ENCODE data around the gene PDE6D.
A peak's percentile ranks its signal among the peaks of the same experiment; 100 is the strongest.

The PDE6D gene

DNA sequence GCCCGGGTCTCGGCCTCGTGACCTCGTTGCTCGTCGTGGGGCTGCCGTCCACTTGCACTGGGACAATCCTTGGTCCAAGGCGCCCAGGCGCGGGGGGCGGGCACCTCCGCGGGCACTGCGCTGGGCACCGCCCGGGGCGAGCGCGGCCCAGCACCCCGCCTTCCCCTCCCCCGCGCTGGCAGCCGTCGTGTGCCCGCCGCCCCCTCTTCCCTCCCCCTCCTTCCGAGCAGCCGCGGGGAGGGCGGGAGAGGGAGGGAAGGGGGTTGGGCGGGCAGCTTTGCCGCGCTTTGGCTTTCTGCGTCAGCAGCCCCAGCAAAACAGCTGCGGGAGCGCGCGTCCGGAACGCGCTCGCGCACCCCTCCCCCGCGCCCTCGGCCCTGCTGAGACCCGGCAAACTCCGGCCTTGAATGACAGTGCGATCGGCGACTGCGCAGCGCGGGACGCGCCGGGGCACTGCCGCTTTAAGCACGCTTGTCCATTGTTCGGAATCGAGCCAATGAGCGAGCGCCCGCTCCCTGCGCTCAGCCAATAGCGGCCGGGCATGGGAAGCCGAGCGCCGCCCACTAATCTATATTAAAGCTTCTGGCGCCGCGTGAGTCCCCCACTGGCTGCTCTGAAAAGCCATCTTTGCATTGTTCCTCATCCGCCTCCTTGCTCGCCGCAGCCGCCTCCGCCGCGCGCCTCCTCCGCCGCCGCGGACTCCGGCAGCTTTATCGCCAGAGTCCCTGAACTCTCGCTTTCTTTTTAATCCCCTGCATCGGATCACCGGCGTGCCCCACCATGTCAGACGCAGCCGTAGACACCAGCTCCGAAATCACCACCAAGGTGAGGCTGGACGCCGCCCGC, 72.9 kb downstream of the PDE6D start, which contains the start of gene PTMA:
Gene PTMA, plus strand, starts transcription at position 599 of the 846 bp plus-strand sequence. Its CDS starts 182 bp downstream, at position 781.
- peak; percentile 97 to 100 (median 98) for DNase-seq (ENCODE audit: low read depth in 3 of 3)

DNA sequence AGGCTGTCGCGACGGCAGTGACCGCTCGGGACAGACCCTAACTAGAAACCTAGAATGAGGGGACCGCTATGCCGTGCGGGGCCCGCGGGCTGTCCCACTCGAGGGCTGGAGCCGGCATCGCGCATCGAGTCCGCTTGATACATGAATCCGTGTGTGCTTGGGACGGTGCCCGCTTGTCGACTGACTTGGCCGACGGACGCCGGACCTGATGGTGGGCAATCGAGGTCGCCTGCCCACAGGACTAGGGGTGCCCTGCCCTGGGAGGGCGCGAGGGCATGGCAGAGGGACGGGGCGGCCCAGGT, 73.5 kb downstream of the PDE6D start:
- peak in 1 of 3 donors; percentile 31 for DNase-seq (ENCODE audit: low read depth in 3 of 3)

DNA sequence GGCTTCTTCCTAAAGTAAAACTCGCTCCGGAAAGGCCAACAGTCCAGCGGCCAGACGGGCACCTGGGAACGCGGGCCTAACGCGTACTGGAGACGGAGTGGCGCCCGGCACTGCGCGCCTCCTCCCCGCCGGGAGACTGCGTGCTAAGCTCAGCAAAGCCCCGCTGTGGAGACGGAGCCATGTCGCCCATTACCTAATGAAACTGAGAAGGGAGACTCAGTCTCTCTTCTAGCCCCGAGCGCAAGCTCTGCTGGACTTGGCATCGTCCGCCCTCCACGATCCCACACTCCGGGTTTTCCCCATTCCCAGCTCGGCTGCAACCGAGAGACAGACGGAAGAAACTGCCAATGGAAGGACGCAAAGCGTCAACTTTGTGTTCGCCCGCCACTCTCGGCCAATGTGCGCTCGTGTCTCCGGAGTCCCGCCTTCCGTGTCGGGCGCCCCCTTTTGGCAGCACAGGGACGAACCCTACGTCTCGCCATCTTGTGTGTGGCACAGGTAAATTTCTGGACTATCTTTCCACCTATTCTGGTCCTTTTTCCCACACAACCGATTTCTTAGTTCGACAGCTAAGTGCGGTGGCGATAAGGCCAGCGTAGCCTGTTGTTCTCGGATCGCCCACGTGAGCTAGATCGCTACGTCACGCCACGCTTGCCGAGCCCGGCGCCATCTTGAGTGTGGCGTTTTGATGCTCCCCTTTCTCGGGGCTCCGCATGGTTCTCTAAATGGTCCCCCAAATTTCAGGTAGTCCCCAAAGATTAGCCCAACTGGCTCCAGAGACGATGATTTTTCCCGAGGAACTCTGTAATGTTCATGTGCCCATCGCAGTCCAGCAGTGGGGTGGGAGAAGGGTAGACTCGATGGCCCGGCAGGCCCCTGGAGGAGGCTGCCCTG, 74.1 kb downstream of the PDE6D start:
- peak; percentile 94 to 97 (median 95) for DNase-seq (ENCODE audit: low read depth in 3 of 3)

DNA sequence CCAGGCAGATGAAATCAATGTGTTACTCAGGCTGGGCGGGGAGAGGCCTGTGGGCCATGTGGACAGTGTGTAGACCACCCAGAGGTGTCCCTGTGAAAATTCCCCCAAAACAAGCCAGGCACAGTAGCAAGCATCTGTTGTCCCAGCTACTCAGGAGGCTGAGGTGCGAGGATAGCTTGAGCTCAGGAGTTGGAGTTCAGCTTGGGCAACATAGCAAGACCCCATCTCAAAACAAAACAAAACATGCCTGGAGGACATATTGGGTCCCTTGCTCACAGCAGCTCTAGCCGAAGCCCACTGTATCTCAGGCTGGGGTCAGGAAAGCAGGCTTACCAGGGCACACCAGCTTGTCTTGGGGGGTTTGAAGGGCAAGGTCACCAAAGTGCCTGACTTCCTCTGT, 77.1 kb downstream of the PDE6D start:
- no peak for DNase-seq (ENCODE audit: low read depth in 3 of 3)

DNA sequence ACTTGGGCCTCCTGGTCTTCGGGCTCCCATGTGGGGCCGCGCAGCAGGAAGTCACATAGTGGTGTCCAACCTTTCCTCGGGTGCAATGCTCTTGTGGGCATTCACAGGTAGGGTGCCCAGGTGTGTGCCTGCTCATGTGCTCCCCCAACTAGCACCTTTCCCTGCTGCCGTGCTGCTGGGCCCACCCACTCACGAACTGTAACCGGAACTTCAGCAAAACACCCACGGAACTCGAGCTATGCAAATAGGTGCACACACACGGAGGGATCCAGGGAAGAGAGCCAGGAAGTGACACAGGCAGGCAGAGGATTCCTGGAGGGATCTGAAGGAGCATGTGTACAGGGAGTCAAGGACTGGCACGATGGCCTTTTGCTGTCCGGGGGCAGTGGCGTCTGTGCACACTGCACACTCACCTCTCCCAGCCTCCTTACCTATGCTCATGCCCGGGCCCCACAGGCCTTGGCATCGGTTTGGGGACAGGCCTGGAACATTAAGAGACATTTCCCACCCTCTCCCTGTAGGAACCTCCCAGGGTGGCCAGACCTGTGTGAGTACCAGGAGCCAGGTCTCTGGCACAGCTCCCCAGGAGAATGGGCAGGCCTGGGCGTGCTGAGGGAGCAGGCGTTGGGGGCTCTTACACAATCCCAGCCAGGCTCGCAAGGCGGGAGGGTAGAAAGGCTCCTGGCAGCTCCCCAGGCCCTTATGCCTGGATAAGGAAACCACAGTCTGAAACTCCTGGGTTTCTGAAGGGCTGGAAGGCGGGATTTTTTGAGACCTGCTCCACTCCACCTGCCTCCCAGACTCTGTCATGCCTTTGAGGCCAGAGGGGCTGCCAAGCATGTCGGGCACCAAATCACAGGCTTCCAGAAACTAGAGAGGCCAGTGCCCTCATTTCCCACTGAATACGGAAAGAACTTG, 79.4 kb downstream of the PDE6D start:
- no peak for DNase-seq (ENCODE audit: low read depth in 3 of 3)

DNA sequence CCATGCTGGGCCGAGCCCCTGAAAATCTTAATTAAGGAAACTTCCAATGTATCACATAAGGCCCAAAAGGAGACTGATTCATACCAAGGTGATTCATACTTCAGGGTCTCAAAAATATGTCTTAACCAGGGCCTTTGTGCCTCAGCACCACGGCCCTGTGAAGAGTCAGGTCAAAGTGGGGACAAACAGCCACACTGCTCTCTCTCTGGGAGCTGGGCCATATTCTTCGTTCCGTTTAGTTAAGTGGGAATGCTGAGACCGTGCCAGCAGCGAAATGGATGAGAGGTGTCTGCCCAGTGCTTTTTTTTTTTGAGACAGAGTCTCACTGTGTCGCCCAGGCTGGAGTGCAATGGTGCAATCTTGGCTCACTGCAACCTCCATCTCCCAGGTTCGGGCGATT, 82.1 kb downstream of the PDE6D start:
- no peak for DNase-seq (ENCODE audit: low read depth in 3 of 3)

DNA sequence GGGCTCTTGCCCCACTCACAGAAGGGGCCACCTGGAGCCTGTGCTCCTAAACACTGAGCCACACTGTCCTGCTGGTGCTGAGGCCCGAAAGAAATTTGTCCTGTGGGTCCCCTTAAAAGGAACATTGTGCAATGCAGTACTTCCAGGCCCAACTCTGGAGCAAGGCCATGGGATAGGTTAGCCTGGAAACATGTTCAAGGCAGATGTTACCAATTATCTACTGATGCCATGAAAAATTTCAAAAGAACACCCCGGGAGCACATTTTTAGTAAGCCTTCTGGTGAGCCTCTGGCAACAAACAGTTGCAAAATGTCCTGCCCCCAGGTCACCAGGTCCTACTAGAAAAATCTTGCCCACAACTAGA, 85.1 kb downstream of the PDE6D start:
- no peak for DNase-seq (ENCODE audit: low read depth in 3 of 3)

DNA sequence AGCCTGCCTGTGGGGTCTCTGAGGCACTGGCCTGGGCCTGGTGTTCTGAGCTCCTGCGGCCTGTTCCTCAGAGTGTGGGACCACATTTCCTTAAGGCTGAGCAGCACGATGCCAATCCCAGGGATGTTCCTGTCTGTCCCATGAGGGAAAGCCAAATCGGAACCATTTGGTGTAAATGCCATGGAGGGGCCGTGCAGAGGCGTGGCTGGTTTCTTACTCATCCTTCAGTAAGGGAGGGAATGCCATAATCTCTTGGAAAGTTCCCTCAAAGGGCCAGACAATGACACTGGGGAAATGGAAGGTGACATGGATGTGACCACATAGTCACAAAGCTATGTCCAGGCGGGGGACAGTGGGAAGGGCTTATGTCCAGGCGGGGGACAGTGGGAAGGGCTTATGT, 87.1 kb downstream of the PDE6D start:
- DNase-seq (ENCODE audit: low read depth in 3 of 3): no peak

DNA sequence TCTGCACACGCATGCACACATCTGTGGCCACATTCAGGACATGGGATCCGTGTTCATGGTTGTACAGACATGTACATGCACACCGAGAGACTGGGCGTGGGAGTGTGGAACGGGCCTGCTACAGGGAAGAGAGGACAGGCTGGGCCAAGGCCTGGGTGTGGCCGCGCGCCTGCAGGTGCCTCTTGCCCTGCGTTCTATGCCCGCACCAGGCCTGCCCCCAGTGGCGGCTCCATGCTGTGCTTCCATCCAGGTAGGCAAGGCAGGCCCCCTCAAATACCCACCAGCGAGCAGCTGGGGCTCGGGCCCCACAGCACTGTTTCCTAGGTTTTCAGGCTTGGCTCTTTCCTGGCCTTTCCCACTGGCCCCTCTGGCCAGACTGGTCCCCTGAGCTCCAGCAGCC, 88.2 kb downstream of the PDE6D start:
- DNase-seq (ENCODE audit: low read depth in 3 of 3): no peak

DNA sequence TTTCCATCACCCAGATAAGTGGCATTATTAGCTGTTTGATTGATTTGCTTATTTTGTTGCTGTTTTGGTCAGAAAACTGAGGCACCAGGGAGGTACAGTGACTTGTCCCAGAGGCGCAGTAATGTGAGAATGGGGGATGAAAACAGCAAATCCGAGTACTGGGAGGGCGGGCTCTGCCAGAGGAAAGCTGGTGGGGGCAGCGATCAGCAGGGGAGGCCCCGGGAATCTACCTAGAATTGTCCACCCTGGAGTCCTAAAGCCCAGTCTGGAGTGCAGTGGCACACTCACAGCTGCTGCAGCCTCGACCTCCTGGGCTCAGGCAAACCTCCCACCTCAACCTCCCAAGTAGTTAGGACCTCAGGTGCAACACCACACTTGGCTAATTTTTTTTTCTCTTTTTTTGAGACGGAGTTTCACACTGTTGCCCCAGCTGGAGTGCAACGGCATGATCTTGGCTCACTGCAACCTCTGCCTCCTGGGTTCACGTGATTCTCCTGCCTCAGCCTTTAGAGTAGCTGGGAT, 89.8 kb downstream of the PDE6D start:
- no peak for DNase-seq (ENCODE audit: low read depth in 3 of 3)

DNA sequence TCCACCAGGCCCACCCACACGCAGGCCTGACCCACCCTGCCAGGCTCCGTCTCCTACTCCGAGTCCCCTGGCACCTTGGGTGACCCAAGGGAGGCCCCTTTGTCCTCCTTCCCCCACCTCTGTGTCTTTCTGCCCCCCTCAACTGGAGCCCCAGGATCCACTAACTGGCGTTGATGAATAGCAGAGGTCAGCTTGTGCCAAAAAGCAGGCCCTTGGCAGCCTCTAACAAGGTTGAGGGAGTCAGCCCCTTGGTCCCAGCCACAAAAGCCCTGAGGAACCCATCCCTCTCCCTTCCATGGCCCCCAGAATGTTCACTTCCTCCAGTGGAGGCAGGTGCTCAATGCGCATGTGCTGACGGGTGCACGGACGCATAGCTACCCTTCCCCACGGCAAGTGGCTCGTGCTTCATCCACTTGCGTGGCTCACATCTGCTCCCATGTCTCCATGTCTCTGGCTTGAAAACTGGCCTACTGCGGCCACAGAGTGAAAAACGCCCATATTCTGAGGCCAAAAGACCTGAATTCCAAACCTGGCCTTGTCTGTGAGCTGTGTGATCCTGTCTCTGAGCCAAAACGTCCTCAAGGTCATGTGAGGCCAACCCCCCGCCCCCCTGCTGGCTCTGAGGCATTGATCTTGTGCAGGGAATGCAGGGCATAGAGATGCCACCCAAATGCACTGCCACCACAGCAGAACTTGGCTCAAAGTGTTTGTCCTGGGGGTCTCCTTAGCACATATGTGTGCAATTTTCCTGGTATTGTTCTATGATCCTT, 91.8 kb downstream of the PDE6D start:
- no peak for DNase-seq (ENCODE audit: low read depth in 3 of 3)

DNA sequence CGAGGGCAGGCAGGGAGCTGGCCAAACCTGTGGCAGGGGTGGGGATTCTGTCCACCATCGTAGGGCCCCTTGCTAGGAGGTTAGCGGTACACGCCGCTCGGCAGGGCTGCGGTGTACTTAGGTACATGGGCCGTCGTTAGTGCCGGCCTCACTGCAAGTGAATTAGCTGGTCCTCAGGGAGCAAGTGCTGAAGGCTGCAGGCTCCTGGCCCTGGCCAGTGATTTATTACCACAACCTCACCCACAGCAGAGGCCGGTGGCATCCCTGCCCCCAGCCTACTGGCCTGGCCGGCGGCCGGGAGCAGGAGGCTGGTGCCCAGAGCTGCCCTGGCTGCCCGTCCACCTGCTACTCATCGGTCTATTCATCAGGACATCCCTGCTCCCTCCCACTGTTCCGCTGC, 92.4 kb downstream of the PDE6D start:
- no peak for DNase-seq (ENCODE audit: low read depth in 3 of 3)

DNA sequence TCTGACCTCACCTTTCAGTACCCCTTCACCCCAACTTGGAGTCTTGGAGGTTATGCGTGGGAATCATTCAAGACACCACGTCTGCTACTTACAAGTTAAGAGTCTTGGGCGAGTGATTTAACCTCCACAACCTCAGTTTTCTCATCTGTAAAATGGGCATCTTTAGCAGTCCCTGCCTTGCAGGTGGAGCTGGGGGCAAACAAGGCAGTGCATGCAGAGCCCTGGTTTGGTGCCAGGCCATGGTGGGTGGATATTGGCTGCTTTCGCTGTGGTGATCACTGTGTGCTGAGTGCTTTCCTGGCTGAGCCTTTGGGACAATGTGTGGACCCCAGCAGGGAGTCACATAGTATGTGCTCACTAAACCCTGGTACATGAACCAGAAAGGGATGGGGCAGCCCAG, 93.1 kb downstream of the PDE6D start:
- DNase-seq (ENCODE audit: low read depth in 3 of 3): no peak

DNA sequence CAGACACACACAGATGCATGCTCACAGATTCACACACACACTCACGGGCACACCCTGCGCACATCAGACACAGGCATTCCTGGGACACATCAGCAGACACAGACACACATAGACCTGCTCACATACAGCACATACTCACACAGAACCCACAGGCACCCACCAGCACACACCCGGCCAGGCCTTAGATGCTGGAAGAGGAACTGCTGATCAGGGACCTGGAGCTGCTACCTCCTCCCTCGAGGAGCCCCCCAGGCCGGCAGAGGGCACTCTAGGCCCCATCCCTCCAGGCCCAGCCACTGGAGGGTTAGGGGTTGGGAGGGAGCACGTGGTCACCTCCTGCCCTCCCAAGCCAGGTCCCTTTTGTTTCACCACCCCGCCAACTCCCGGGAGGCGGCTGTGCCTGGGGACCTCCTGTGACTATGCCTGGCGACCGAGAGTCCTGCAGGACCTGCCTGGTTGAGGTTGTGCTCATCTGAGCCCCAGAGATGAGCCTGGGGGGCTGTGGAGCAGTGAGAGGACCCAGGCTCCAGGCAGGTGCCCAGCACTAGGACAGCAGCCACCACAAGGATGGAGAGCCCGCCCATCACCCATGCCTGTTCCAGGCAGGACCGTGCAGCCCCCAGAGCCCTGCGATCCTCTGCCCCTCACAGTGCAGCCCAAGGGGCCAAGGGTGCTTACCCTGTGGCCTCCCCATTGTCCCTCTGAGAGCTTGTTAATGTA, 93.8 kb downstream of the PDE6D start:
- peak in 2 of 3 donors; percentile 44 to 62 for DNase-seq (ENCODE audit: low read depth in 3 of 3)

DNA sequence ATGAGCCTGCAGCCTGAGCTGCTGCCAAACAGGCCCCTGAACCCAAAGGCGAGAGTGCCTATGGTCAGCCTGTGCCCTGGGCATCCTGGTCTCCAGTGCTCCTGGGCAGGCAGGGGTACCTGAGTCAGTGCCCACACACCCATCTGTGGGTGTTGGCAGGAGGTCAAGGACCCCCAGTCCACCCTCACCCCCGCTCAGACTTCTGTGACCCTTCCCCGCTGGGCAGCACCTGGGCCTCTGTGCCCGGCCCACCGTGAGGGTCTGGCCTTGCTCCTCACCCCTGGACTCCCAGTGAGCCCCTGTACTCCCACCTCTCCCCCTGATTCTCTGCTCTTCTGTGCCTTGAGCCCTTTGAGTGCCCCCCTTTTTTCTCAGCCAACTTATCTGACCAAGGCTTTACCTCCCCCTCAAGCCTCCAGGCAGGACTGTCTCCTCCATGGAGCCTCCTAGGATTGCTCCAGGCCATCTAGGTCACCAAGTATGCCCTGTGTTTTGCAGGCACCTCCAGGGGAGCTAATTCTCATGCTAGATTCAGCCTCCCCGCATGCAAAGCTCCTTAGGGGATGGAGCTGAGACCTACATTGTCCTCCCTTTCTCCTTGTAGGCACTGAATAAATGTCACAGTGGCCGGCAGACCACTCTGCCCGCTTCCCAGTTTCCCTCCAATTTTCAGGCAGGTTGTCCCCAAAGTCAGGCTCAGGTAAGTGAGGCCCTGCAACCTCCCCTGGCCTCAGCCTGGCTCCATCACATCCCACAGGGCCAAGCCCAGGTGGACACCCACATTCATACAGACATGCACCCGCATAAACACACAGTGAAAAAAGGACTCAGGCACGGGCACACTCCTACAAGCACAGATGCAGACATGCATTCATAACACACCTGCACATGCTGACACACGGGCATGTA, 94.6 kb downstream of the PDE6D start:
- DNase-seq (ENCODE audit: low read depth in 3 of 3): no peak

DNA sequence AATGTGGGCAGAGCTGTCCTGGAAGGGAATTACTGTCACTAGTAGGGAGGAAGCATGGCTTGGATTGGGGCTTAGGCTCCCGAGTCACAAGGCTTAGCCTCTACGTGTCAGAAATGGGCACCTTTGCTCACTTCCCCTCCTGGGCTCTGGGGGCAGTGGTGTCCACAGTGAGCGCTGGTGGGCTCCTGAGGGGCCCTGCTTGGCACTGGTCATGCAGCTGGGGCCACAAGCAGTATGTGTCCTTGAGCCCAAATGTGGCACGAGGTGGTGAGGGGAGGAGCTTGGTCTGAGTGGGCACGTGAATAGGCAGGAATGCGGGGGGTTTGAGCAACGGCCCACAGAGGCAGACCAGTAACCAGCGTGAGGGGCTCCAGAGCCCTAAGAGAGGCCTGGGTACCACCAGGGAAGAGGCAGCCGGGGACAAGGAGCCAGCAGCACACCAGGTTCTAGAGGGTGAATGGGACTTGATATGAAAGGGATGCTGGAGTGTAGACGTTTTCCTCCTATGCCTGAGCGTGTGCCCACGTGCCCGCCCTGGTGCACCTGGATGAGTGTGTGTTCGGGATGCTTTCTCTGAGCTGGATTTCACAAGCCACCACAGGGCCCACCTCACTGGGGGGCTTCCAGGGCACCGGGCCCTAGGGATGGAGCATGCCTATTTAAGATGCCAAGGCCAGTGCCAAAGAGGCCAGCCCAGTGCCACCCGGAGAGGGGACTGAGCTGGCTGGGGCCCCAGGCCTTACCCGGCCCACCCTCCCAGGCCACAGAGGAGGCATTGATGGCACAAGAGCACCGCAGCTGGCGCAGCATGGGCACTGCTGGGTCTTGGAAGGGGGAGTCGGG, 95.5 kb downstream of the PDE6D start:
- no peak for DNase-seq (ENCODE audit: low read depth in 3 of 3)

DNA sequence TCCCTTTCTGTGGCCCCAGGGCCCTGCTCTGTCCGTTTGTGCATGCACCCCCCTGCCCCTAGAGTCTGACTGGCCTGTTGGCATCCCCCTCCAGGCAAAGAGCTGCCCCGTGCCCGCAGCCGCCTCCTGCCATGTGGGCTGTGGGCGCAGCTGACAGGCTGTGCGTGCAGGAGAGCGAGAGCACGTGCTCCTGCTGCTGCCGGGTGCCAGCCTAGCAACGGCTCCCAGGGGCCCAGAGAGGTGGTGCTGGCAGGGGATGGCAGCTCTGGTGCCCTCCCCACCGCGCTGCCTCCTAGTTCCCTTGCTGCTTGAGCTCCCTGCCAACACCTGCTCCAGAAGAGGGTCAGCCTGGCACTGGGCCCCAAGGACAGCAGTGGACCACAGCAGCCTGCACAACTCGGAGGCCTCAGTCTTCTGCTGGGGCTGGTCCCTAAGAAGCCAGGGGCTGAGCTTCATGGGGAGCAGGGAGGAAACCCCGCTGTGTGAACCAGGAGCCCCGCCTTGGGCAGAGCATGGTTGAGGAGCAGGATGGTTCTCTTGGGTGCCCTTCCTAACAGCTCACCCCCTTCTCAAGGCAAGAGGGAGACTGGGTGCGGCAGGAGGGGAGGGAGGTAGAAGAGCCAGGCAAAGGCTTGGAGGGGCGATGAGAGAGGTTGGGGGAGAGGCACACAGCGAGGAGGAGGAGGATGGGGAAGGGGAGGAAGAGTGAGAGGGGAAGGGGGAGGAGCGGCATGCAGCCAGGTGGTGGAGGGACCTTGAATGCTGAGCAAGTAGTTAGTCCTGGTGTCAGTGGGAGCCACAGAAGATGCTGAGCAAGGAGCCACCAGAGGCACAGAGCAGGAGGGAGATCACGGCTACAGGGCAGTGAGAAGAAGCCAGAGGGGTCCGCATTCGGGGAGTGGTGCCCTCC, 96.5 kb downstream of the PDE6D start:
- DNase-seq (ENCODE audit: low read depth in 3 of 3): no peak
